ENCODE measurements around the gene RPH3AL. TPM values are rescaled to one million over a fixed set of nuclear protein-coding genes. Genes with fewer than 3 reads are reported as not detected.
A peak's percentile ranks its signal among the peaks of the same experiment; 100 is the strongest.

RPH3AL gene
- polyA plus RNA-seq, 4 donors: 10.5 to 18.8 (median 12.0) TPM

GRCh38 chr17:310111-311010 lies 42.2 kb downstream of the RPH3AL start:
- DNase-seq (no peak), FAIRE-seq (no peak)
- 84 to 91% (median 89%) methylated on average over 27 to 28 of the region's 28 CpGs for WGBS, 3 donors

DNA sequence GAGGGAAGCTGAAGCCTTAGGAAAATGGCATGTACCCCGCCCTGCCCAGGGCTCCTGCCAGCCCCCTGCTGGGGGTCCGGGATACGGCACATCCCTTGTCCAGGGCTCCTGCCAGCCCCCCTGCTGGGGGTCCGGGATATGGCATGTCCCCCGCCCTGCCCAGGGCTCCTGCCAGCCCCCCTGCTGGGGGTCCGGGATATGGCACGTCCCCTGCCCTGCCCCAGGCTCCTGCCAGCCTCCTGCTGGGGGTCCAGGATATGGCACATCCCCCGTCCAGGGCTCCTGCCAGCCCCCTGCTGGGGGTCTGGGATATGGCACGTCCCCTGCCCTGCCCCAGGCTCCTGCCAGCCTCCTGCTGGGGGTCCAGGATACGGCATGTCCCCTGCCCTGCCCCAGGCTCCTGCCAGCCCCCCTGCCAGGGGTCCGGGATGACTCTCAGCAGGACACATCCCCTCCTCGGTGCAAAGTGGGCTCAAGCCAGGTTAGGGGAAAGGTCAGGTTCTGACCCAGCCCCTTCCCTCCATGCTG lies 43.2 kb downstream of the RPH3AL start:
- no peak overlapping the region for H3K27ac ChIP-seq (ENCODE audit: low read depth in 1 of 3, low read length in 2 of 3)
- no peak overlapping the region for H3K4me3 ChIP-seq (ENCODE audit: low read depth in 1 of 3, low read length in 3 of 3)
- H3K4me1 ChIP-seq (ENCODE audit: control insufficient read depth in 3 of 3, insufficient read depth in 2 of 3, low read depth in 1 of 3, low read length in 2 of 3): peaks cover 0 to 5% (median 0%) of the 10 kb centered on the region in 3 donors
- H3K36me3 ChIP-seq (ENCODE audit: control insufficient read depth in 3 of 3, insufficient read depth in 2 of 3, low read depth in 1 of 3, low read length in 3 of 3): peaks cover 0 to 23% (median 0%) of the 10 kb centered on the region in 3 donors
- WGBS, 3 donors: 77 to 84% (median 82%) methylated on average over 9 to 12 of the region's 12 CpGs
- no peaks in the 10 kb centered on the region for H3K27me3 ChIP-seq (ENCODE audit: control insufficient read depth in 3 of 3, insufficient read depth in 3 of 3, low read length in 3 of 3)
- no peaks in the 10 kb centered on the region for H3K9me3 ChIP-seq (ENCODE audit: control insufficient read depth in 2 of 2, insufficient read depth in 1 of 2, low read depth in 1 of 2, low read length in 1 of 2)
- no peak for FAIRE-seq
- DNase-seq: no peak

More at GRCh38 chr17:310111-311010, 42.2 kb downstream of the RPH3AL start:
- no peak overlapping the region for H3K27ac ChIP-seq (ENCODE audit: low read depth in 1 of 3, low read length in 2 of 3)
- H3K4me3 ChIP-seq (ENCODE audit: low read depth in 1 of 3, low read length in 3 of 3): no peak overlapping the region
- H3K4me1 ChIP-seq (ENCODE audit: control insufficient read depth in 3 of 3, insufficient read depth in 2 of 3, low read depth in 1 of 3, low read length in 2 of 3): peaks cover 0 to 2% (median 0%) of the 10 kb centered on the region in 3 donors
- H3K9me3 ChIP-seq (ENCODE audit: control insufficient read depth in 2 of 2, insufficient read depth in 1 of 2, low read depth in 1 of 2, low read length in 1 of 2): peaks cover 0 to 3% of the 10 kb centered on the region in 2 donors
- no peaks in the 10 kb centered on the region for H3K27me3 ChIP-seq (ENCODE audit: control insufficient read depth in 3 of 3, insufficient read depth in 3 of 3, low read length in 3 of 3)
- peaks cover 0 to 23% (median 0%) of the 10 kb centered on the region in 3 donors for H3K36me3 ChIP-seq (ENCODE audit: control insufficient read depth in 3 of 3, insufficient read depth in 2 of 3, low read depth in 1 of 3, low read length in 3 of 3)

GRCh38 chr17:307741-308507 lies 44.7 kb downstream of the RPH3AL start:
- no peaks in the 10 kb centered on the region for H3K27me3 ChIP-seq (ENCODE audit: control insufficient read depth in 3 of 3, insufficient read depth in 3 of 3, low read length in 3 of 3)
- FAIRE-seq (no peak), DNase-seq (peak in 1 of 2 donors; percentile 19)
- H3K9me3 ChIP-seq (ENCODE audit: control insufficient read depth in 2 of 2, insufficient read depth in 1 of 2, low read depth in 1 of 2, low read length in 1 of 2): no peaks in the 10 kb centered on the region
- WGBS, 3 donors: 62 to 82% (median 72%) methylated on average over 22 of the region's 22 CpGs
- no peak overlapping the region for H3K4me3 ChIP-seq (ENCODE audit: low read depth in 1 of 3, low read length in 3 of 3)
- H3K36me3 ChIP-seq (ENCODE audit: control insufficient read depth in 3 of 3, insufficient read depth in 2 of 3, low read depth in 1 of 3, low read length in 3 of 3): peaks cover 0 to 26% (median 0%) of the 10 kb centered on the region in 3 donors
- H3K4me1 ChIP-seq (ENCODE audit: control insufficient read depth in 3 of 3, insufficient read depth in 2 of 3, low read depth in 1 of 3, low read length in 2 of 3): peaks cover 0 to 5% (median 0%) of the 10 kb centered on the region in 3 donors
- peak overlapping the region in 1 of 3 donors; percentile 51 for H3K27ac ChIP-seq (ENCODE audit: low read depth in 1 of 3, low read length in 2 of 3)

DNA sequence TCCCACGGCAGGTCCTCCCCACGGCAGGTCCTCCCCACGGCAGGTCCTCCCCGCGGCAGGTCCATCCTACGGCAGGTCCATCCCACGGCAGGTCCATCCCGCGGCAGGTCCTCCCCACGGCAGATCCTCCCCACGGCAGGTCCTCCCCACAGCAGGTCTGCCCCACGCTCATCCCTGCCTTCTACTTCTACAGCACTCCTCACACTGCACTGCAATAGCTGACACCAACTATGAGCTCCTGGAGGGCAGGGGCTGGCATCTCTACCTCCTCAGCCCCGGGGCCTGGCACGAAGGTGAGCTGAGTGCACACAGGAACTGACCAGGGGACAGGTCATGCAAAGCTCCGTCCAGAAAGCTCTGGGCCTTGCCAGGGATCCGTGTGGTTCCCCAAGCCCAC lies 45.3 kb downstream of the RPH3AL start:
- no peak for DNase-seq
- no peaks in the 10 kb centered on the region for H3K9me3 ChIP-seq (ENCODE audit: control insufficient read depth in 2 of 2, insufficient read depth in 1 of 2, low read depth in 1 of 2, low read length in 1 of 2)
- peaks cover 0 to 10% (median 0%) of the 10 kb centered on the region in 3 donors for H3K4me1 ChIP-seq (ENCODE audit: control insufficient read depth in 3 of 3, insufficient read depth in 2 of 3, low read depth in 1 of 3, low read length in 2 of 3)
- peaks cover 0 to 27% (median 0%) of the 10 kb centered on the region in 3 donors for H3K36me3 ChIP-seq (ENCODE audit: control insufficient read depth in 3 of 3, insufficient read depth in 2 of 3, low read depth in 1 of 3, low read length in 3 of 3)
- H3K27ac ChIP-seq (ENCODE audit: low read depth in 1 of 3, low read length in 2 of 3): peak overlapping the region in 1 of 3 donors; percentile 51
- no peaks in the 10 kb centered on the region for H3K27me3 ChIP-seq (ENCODE audit: control insufficient read depth in 3 of 3, insufficient read depth in 3 of 3, low read length in 3 of 3)
- WGBS, 3 donors: 88 to 92% (median 88%) methylated on average over 8 to 16 of the region's 16 CpGs
- no peak overlapping the region for H3K4me3 ChIP-seq (ENCODE audit: low read depth in 1 of 3, low read length in 3 of 3)
- FAIRE-seq: no peak

DNA sequence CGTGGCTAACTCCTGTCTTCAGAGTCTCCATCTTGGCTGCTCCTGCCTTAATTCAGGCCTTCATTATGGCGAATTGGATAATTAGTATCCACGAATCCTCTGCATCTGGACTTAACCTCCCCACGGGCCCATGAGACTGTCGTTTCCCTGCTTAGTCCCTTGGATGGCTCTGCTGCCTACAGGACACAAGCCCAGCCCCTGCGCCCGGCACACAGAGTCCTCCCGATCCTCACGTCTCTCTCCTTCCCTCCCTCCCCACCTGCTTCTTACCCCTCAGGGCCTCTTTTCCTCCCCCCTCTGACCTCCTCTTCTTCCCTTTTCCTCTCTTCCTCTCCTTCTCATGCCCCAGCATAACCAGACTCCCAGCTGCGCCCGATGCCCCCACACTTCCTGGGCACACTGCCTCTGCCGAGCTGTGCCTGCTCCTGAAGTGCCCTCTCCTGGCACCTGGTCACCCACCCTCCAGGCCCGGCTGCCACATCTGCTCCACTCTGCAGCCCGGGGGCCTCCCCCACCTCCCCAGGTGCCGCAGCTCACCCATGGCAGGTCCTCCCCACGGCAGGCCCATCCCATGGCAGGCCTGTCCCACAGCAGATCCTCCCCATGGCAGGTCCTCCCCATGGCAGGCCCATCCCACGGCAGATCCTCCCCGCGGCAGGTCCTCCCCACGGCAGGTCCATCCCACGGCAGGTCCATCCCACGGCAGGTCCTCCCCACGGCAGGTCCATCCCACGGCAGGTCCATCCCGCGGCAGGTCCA lies 45.9 kb downstream of the RPH3AL start:
- no peak for FAIRE-seq
- peaks cover 0 to 16% (median 0%) of the 10 kb centered on the region in 3 donors for H3K4me1 ChIP-seq (ENCODE audit: control insufficient read depth in 3 of 3, insufficient read depth in 2 of 3, low read depth in 1 of 3, low read length in 2 of 3)
- H3K4me3 ChIP-seq (ENCODE audit: low read depth in 1 of 3, low read length in 3 of 3): no peak overlapping the region
- peaks cover 0 to 30% (median 0%) of the 10 kb centered on the region in 3 donors for H3K36me3 ChIP-seq (ENCODE audit: control insufficient read depth in 3 of 3, insufficient read depth in 2 of 3, low read depth in 1 of 3, low read length in 3 of 3)
- no peak overlapping the region for H3K27ac ChIP-seq (ENCODE audit: low read depth in 1 of 3, low read length in 2 of 3)
- H3K27me3 ChIP-seq (ENCODE audit: control insufficient read depth in 3 of 3, insufficient read depth in 3 of 3, low read length in 3 of 3): no peaks in the 10 kb centered on the region
- no peak for DNase-seq
- 86 to 91% (median 90%) methylated on average over 19 to 26 of the region's 26 CpGs for WGBS, 3 donors
- no peaks in the 10 kb centered on the region for H3K9me3 ChIP-seq (ENCODE audit: control insufficient read depth in 2 of 2, insufficient read depth in 1 of 2, low read depth in 1 of 2, low read length in 1 of 2)

DNA sequence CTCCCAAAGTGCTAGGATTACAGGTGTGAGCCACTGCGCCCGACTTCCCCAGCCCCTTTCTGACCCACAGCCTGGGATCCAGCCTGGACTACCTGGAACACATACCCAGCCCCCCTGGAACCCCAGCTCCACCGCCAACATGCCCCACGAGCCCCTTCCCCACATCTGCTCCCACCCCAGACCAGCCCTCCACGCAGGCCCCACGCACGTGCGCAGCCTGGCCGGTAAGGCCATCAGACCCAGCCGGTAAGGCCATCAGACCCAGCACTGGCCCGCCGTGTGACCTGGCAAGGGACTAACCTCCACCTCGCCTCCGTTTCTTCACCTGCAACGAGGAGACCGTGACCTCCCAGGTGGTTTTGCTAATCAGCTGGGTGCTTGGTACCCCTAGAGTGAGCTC lies 46.5 kb downstream of the RPH3AL start:
- H3K27me3 ChIP-seq (ENCODE audit: control insufficient read depth in 3 of 3, insufficient read depth in 3 of 3, low read length in 3 of 3): no peaks in the 10 kb centered on the region
- no peaks in the 10 kb centered on the region for H3K9me3 ChIP-seq (ENCODE audit: control insufficient read depth in 2 of 2, insufficient read depth in 1 of 2, low read depth in 1 of 2, low read length in 1 of 2)
- WGBS, 3 donors: 95% methylated on average over 16 of the region's 16 CpGs
- no peak overlapping the region for H3K4me3 ChIP-seq (ENCODE audit: low read depth in 1 of 3, low read length in 3 of 3)
- DNase-seq: no peak
- FAIRE-seq: no peak
- no peak overlapping the region for H3K27ac ChIP-seq (ENCODE audit: low read depth in 1 of 3, low read length in 2 of 3)
- peaks cover 0 to 33% (median 0%) of the 10 kb centered on the region in 3 donors for H3K36me3 ChIP-seq (ENCODE audit: control insufficient read depth in 3 of 3, insufficient read depth in 2 of 3, low read depth in 1 of 3, low read length in 3 of 3)
- H3K4me1 ChIP-seq (ENCODE audit: control insufficient read depth in 3 of 3, insufficient read depth in 2 of 3, low read depth in 1 of 3, low read length in 2 of 3): peaks cover 0 to 16% (median 0%) of the 10 kb centered on the region in 3 donors

- Histone ChIP-seq H3K27me3 (ENCODE audit: control insufficient read depth in 3 of 3, insufficient read depth in 3 of 3, low read length in 3 of 3) (no peaks in the 10 kb centered on the region), H3K36me3 (ENCODE audit: control insufficient read depth in 3 of 3, insufficient read depth in 2 of 3, low read depth in 1 of 3, low read length in 3 of 3) (peaks cover 0 to 33% (median 0%) of the 10 kb centered on the region in 3 donors), H3K4me1 (ENCODE audit: control insufficient read depth in 3 of 3, insufficient read depth in 2 of 3, low read depth in 1 of 3, low read length in 2 of 3) (peaks cover 0 to 16% (median 0%) of the 10 kb centered on the region in 3 donors), H3K9me3 (ENCODE audit: control insufficient read depth in 2 of 2, insufficient read depth in 1 of 2, low read depth in 1 of 2, low read length in 1 of 2) (no peaks in the 10 kb centered on the region), H3K27ac (ENCODE audit: low read depth in 1 of 3, low read length in 2 of 3) (no peak overlapping the region), H3K4me3 (ENCODE audit: low read depth in 1 of 3, low read length in 3 of 3) (no peak overlapping the region)
- DNase-seq: peak; percentile 29 to 59
- FAIRE-seq: no peak
- WGBS, 3 donors: 48 to 68% (median 59%) methylated on average over 23 to 28 of the region's 28 CpGs
Measured at GRCh38 chr17:305090-305976, 47.3 kb downstream of the RPH3AL start.
